ENCODE data around the gene ETS1.

GRCh38 chr11:128634395-128634794 lies 47.0 kb upstream of the ETS1 start:
- TF ChIP-seq CTCF (IDR thresholded peaks at IDR 0.05 in 8 of 11, conservative IDR thresholded peaks at IDR 0.05 in 3 of 11), result no peak
- TF ChIP-seq POLR2AphosphoS5 (IDR thresholded peaks at IDR 0.05), result no peak
